ENCODE measurements around the gene ALK. TPM values are rescaled to one million over a fixed set of nuclear protein-coding genes. Genes with fewer than 3 reads are reported as not detected.
A peak's percentile ranks its signal among the peaks of the same experiment; 100 is the strongest.

The ALK gene
- total RNA-seq, 1 experiment from 2014 or later: not detected

DNA sequence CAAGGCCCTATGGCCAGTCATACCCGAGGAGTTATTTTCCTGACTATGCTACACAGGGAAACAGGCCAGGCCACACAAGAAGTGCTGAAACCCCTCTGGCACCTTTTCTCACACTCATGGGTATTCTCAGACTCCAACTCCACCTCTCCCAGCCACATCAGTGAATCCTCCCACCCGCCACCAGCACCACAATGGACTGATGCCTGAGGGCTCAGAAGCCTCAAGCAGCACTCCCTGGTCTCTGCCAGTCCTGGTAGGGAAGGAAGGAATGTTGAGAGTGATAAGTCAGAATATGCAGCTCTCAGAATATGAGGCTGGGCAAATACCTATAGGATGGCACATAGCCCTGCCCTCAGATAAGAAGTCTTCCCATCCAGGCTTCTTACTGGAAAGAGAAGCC, 391.1 kb downstream of the ALK start:
- H4K5ac ChIP-seq (ENCODE audit: insufficient read length, low read depth, low read length): no peak overlapping the region
- H3K9ac ChIP-seq (ENCODE audit: extremely low read depth, insufficient read length, low read length): no peak overlapping the region
- no peak overlapping the region for H2BK15ac ChIP-seq (ENCODE audit: low read depth, low read length)
- H2BK5ac ChIP-seq (ENCODE audit: insufficient read length, low read length): no peak overlapping the region
- no peak overlapping the region for H2AK5ac ChIP-seq (ENCODE audit: insufficient read length, low read length)
- H3K27me3 ChIP-seq (ENCODE audit: insufficient read depth, low read length): no peaks in the 10 kb centered on the region
- no peaks in the 10 kb centered on the region for H4K20me1 ChIP-seq (ENCODE audit: control insufficient read depth, insufficient read depth, insufficient read length)
- H3K4me1 Mint-ChIP-seq: no peaks in the 10 kb centered on the region
- no peak overlapping the region for H3K4me2 ChIP-seq (ENCODE audit: insufficient read depth, insufficient read length, low read length)
- no peak overlapping the region for H3K23ac ChIP-seq (ENCODE audit: insufficient read length, low read depth, low read length)
- no peak overlapping the region for H3K18ac ChIP-seq (ENCODE audit: insufficient read length, low read depth, low read length)
- H3K36me3 Mint-ChIP-seq (ENCODE audit: insufficient read depth in 1 of 3, low read depth in 3 of 3): no peaks in the 10 kb centered on the region
- H3K9me3 Mint-ChIP-seq: no peaks in the 10 kb centered on the region
- no peak overlapping the region for H2BK20ac ChIP-seq (ENCODE audit: low read depth, low read length, poor library complexity, severe bottlenecking)
- no peak overlapping the region for H3K4me3 Mint-ChIP-seq
- no peaks in the 10 kb centered on the region for H3K9me3 ChIP-seq (ENCODE audit: control insufficient read depth, low read depth, low read length)
- H3K56ac ChIP-seq (ENCODE audit: insufficient read length, low read depth, low read length): no peak overlapping the region
- TF ChIP-seq, protein P1, sequence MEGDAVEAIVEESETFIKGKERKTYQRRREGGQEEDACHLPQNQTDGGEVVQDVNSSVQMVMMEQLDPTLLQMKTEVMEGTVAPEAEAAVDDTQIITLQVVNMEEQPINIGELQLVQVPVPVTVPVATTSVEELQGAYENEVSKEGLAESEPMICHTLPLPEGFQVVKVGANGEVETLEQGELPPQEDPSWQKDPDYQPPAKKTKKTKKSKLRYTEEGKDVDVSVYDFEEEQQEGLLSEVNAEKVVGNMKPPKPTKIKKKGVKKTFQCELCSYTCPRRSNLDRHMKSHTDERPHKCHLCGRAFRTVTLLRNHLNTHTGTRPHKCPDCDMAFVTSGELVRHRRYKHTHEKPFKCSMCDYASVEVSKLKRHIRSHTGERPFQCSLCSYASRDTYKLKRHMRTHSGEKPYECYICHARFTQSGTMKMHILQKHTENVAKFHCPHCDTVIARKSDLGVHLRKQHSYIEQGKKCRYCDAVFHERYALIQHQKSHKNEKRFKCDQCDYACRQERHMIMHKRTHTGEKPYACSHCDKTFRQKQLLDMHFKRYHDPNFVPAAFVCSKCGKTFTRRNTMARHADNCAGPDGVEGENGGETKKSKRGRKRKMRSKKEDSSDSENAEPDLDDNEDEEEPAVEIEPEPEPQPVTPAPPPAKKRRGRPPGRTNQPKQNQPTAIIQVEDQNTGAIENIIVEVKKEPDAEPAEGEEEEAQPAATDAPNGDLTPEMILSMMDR (conservative IDR thresholded peaks at IDR 0.05): no peak
- H4K91ac ChIP-seq (ENCODE audit: insufficient read length, low read depth, low read length): no peak overlapping the region
- no peak overlapping the region for H4K8ac ChIP-seq (replicated peaks; ENCODE audit: insufficient read length, low read depth, low read length)
- H3K79me2 ChIP-seq (ENCODE audit: insufficient read depth, low read length): no peaks in the 10 kb centered on the region
- no peaks in the 10 kb centered on the region for H3K79me1 ChIP-seq (ENCODE audit: insufficient read depth, low read depth, low read length, poor library complexity, severe bottlenecking)
- peak overlapping the region in 1 of 3 experiments; percentile 73; a peak in 1 of 7 replicates for H3K27ac Mint-ChIP-seq
- no peak for DNase-seq
- no peak overlapping the region for H3T11ph ChIP-seq (ENCODE audit: low read length)
- no CpG with 5 or more reads among the region's 2 CpGs for WGBS (ENCODE audit: extremely low coverage, insufficient read length, low lambda C conversion rate)
- no peak overlapping the region for H3K27ac ChIP-seq (ENCODE audit: insufficient read length, low read depth, low read length)
- H2AFZ ChIP-seq (ENCODE audit: low read length): no peak overlapping the region
- H3K27me3 Mint-ChIP-seq (ENCODE audit: low read depth): peaks cover 1% of the 10 kb centered on the region; the same call in 1 of the 2 replicates
- H3K23me2 ChIP-seq (ENCODE audit: insufficient read length, low read depth, low read length, poor library complexity, severe bottlenecking): no peaks in the 10 kb centered on the region
- H3K4ac ChIP-seq (ENCODE audit: low read depth, low read length): no peak overlapping the region
- no peak overlapping the region for H2BK120ac ChIP-seq (ENCODE audit: low read depth, low read length, poor library complexity, severe bottlenecking)
- H3K14ac ChIP-seq (ENCODE audit: insufficient read depth, low read length): no peak overlapping the region
- H3K4me1 ChIP-seq (ENCODE audit: insufficient read depth, low read length): no peaks in the 10 kb centered on the region
- no peak overlapping the region for H2BK12ac ChIP-seq (ENCODE audit: insufficient read length, low read depth, low read length)
